ENCODE data around the gene C17orf78.
"Not testable (repeated sequence)": the region's sequence is repeated elsewhere in the genome, so short reads cannot be mapped to it uniquely, and the experiment has no call there.

Gene C17orf78

GRCh38 chr17:37340804-37341203, 35.0 kb upstream of the C17orf78 start:
- no CpG with 5 or more reads among the region's 2 CpGs for WGBS, 2 donors (ENCODE audit: extremely low coverage in 2 of 2, insufficient read length in 2 of 2, insufficient replicate concordance in 1 of 2)
- Histone ChIP-seq H2BK5ac (ENCODE audit: low read length) (no peak overlapping the region), H3K9me3 (replicated peaks in 1 of 2; ENCODE audit: control insufficient read depth in 2 of 2, insufficient read depth in 1 of 2, low read depth in 1 of 2, low read length in 2 of 2) (peaks cover 0 to 3% of the 10 kb centered on the region in 2 donors), H2BK15ac (ENCODE audit: low read length) (no peak overlapping the region), H2AK5ac (ENCODE audit: low read depth, low read length) (no peak overlapping the region), H3K4me2 (ENCODE audit: insufficient read depth, low read length, poor library complexity, severe bottlenecking) (no peak overlapping the region), H2AFZ (ENCODE audit: low read length) (no peak overlapping the region), H4K8ac (ENCODE audit: low read depth, low read length) (no peak overlapping the region), H3K4me3 (ENCODE audit: low read length in 2 of 2) (no peak overlapping the region), H3K14ac (ENCODE audit: low read length) (no peak overlapping the region), H3K18ac (ENCODE audit: low read length) (no peak overlapping the region), H3K9ac (ENCODE audit: low read depth, low read length, poor library complexity) (no peak overlapping the region), H3K23ac (ENCODE audit: low read depth, low read length, poor library complexity) (no peak overlapping the region), H3K4me1 (ENCODE audit: control insufficient read depth in 2 of 2, insufficient read depth in 1 of 2, low read depth in 1 of 2, low read length in 2 of 2) (peaks cover 0 to 6% of the 10 kb centered on the region in 2 donors), H3K27me3 (ENCODE audit: control insufficient read depth in 3 of 3, insufficient read depth in 3 of 3, low read depth in 1 of 3, low read length in 3 of 3) (no peaks in the 10 kb centered on the region), H3K27ac (replicated peaks; ENCODE audit: low read length) (no peak overlapping the region), H2BK120ac (ENCODE audit: low read depth, low read length) (no peak overlapping the region), H3K79me1 (ENCODE audit: low read depth, low read length) (peaks cover 2% of the 10 kb centered on the region), H3K36me3 (replicated peaks in 1 of 2; ENCODE audit: control insufficient read depth in 2 of 2, insufficient read depth in 2 of 2, low read length in 2 of 2) (peaks cover 2 to 74% of the 10 kb centered on the region in 2 donors), H4K91ac (ENCODE audit: low read depth, low read length, poor library complexity) (no peak overlapping the region), H3K4ac (ENCODE audit: low read length) (no peak overlapping the region), H2BK12ac (ENCODE audit: low read length) (no peak overlapping the region)
- DNase-seq (ENCODE audit: low spot score), result no peak

GRCh38 chr17:37342589-37342988, 33.2 kb upstream of the C17orf78 start:
- no CpG with 5 or more reads among the region's 2 CpGs for WGBS, 2 donors (ENCODE audit: extremely low coverage in 2 of 2, insufficient read length in 2 of 2, insufficient replicate concordance in 1 of 2)
- Histone ChIP-seq H3K27ac (replicated peaks; ENCODE audit: low read length) (no peak overlapping the region), H2AFZ (ENCODE audit: low read length) (no peak overlapping the region), H3K9ac (ENCODE audit: low read depth, low read length, poor library complexity) (no peak overlapping the region), H3K36me3 (replicated peaks in 1 of 2; ENCODE audit: control insufficient read depth in 2 of 2, insufficient read depth in 2 of 2, low read length in 2 of 2) (peaks cover 5 to 70% of the 10 kb centered on the region in 2 donors), H3K18ac (ENCODE audit: low read length) (no peak overlapping the region), H4K8ac (ENCODE audit: low read depth, low read length) (no peak overlapping the region), H3K9me3 (replicated peaks in 1 of 2; ENCODE audit: control insufficient read depth in 2 of 2, insufficient read depth in 1 of 2, low read depth in 1 of 2, low read length in 2 of 2) (peaks cover 2 to 9% of the 10 kb centered on the region in 2 donors), H2BK120ac (ENCODE audit: low read depth, low read length) (no peak overlapping the region), H3K4me1 (ENCODE audit: control insufficient read depth in 2 of 2, insufficient read depth in 1 of 2, low read depth in 1 of 2, low read length in 2 of 2) (peaks cover 0 to 6% of the 10 kb centered on the region in 2 donors), H3K14ac (ENCODE audit: low read length) (no peak overlapping the region), H2AK5ac (ENCODE audit: low read depth, low read length) (no peak overlapping the region), H2BK15ac (ENCODE audit: low read length) (no peak overlapping the region), H3K4me3 (ENCODE audit: low read length in 2 of 2) (no peak overlapping the region), H3K27me3 (ENCODE audit: control insufficient read depth in 3 of 3, insufficient read depth in 3 of 3, low read depth in 1 of 3, low read length in 3 of 3) (no peaks in the 10 kb centered on the region), H3K23ac (ENCODE audit: low read depth, low read length, poor library complexity) (no peak overlapping the region), H3K4ac (ENCODE audit: low read length) (no peak overlapping the region), H3K79me1 (ENCODE audit: low read depth, low read length) (peaks cover 2% of the 10 kb centered on the region), H3K4me2 (ENCODE audit: insufficient read depth, low read length, poor library complexity, severe bottlenecking) (no peak overlapping the region), H4K91ac (ENCODE audit: low read depth, low read length, poor library complexity) (no peak overlapping the region), H2BK12ac (ENCODE audit: low read length) (no peak overlapping the region), H2BK5ac (ENCODE audit: low read length) (no peak overlapping the region)
- DNase-seq (ENCODE audit: low spot score), result no peak

GRCh38 chr17:37344519-37344918, 31.3 kb upstream of the C17orf78 start:
- Histone ChIP-seq H3K79me1 (ENCODE audit: low read depth, low read length) (peaks cover 2% of the 10 kb centered on the region), H2BK15ac (ENCODE audit: low read length) (no peak overlapping the region), H3K27me3 (ENCODE audit: control insufficient read depth in 3 of 3, insufficient read depth in 3 of 3, low read depth in 1 of 3, low read length in 3 of 3) (no peaks in the 10 kb centered on the region), H3K4me1 (ENCODE audit: control insufficient read depth in 2 of 2, insufficient read depth in 1 of 2, low read depth in 1 of 2, low read length in 2 of 2) (peaks cover 0 to 3% of the 10 kb centered on the region in 2 donors), H4K91ac (ENCODE audit: low read depth, low read length, poor library complexity) (no peak overlapping the region), H4K8ac (ENCODE audit: low read depth, low read length) (no peak overlapping the region), H3K9ac (ENCODE audit: low read depth, low read length, poor library complexity) (no peak overlapping the region), H3K14ac (ENCODE audit: low read length) (no peak overlapping the region), H3K4ac (ENCODE audit: low read length) (no peak overlapping the region), H3K36me3 (replicated peaks in 1 of 2; ENCODE audit: control insufficient read depth in 2 of 2, insufficient read depth in 2 of 2, low read length in 2 of 2) (peaks cover 5 to 71% of the 10 kb centered on the region in 2 donors), H3K23ac (ENCODE audit: low read depth, low read length, poor library complexity) (no peak overlapping the region), H2BK120ac (ENCODE audit: low read depth, low read length) (no peak overlapping the region), H3K27ac (replicated peaks; ENCODE audit: low read length) (no peak overlapping the region), H2AK5ac (ENCODE audit: low read depth, low read length) (no peak overlapping the region), H3K9me3 (replicated peaks in 1 of 2; ENCODE audit: control insufficient read depth in 2 of 2, insufficient read depth in 1 of 2, low read depth in 1 of 2, low read length in 2 of 2) (peaks cover 2 to 15% of the 10 kb centered on the region in 2 donors), H2BK5ac (ENCODE audit: low read length) (no peak overlapping the region), H3K4me3 (ENCODE audit: low read length in 2 of 2) (no peak overlapping the region), H2BK12ac (ENCODE audit: low read length) (no peak overlapping the region), H3K18ac (ENCODE audit: low read length) (no peak overlapping the region), H2AFZ (ENCODE audit: low read length) (no peak overlapping the region), H3K4me2 (ENCODE audit: insufficient read depth, low read length, poor library complexity, severe bottlenecking) (no peak overlapping the region)
- DNase-seq (ENCODE audit: low spot score), result no peak
- WGBS, 2 donors (ENCODE audit: extremely low coverage in 2 of 2, insufficient read length in 2 of 2, insufficient replicate concordance in 1 of 2), result no CpG with 5 or more reads among the region's 4 CpGs

- not testable (repeated sequence) for H2AFZ ChIP-seq (ENCODE audit: low read length); H3K4ac ChIP-seq (ENCODE audit: low read length); H3K4me1 ChIP-seq (ENCODE audit: control insufficient read depth in 2 of 2, insufficient read depth in 1 of 2, low read depth in 1 of 2, low read length in 2 of 2); H3K4me2 ChIP-seq (ENCODE audit: insufficient read depth, low read length, poor library complexity, severe bottlenecking); H3K23ac ChIP-seq (ENCODE audit: low read depth, low read length, poor library complexity); H3K18ac ChIP-seq (ENCODE audit: low read length); H4K8ac ChIP-seq (ENCODE audit: low read depth, low read length); H3K79me1 ChIP-seq (ENCODE audit: low read depth, low read length); H4K91ac ChIP-seq (ENCODE audit: low read depth, low read length, poor library complexity); H2BK120ac ChIP-seq (ENCODE audit: low read depth, low read length); H3K9ac ChIP-seq (ENCODE audit: low read depth, low read length, poor library complexity); H2BK12ac ChIP-seq (ENCODE audit: low read length); H3K4me3 ChIP-seq (ENCODE audit: low read length in 2 of 2); H2AK5ac ChIP-seq (ENCODE audit: low read depth, low read length); DNase-seq (ENCODE audit: low spot score); H3K27me3 ChIP-seq (ENCODE audit: control insufficient read depth in 3 of 3, insufficient read depth in 3 of 3, low read depth in 1 of 3, low read length in 3 of 3); H3K14ac ChIP-seq (ENCODE audit: low read length); H3K27ac ChIP-seq (replicated peaks; ENCODE audit: low read length); H2BK15ac ChIP-seq (ENCODE audit: low read length); H2BK5ac ChIP-seq (ENCODE audit: low read length)
- Histone ChIP-seq H3K9me3 (replicated peaks in 1 of 2; ENCODE audit: control insufficient read depth in 2 of 2, insufficient read depth in 1 of 2, low read depth in 1 of 2, low read length in 2 of 2) (peaks cover 2 to 15% of the 10 kb centered on the region in 2 donors), H3K36me3 (replicated peaks in 1 of 2; ENCODE audit: control insufficient read depth in 2 of 2, insufficient read depth in 2 of 2, low read length in 2 of 2) (peaks cover 5 to 60% of the 10 kb centered on the region in 2 donors)
- no CpG with 5 or more reads among the region's 8 CpGs for WGBS, 2 donors (ENCODE audit: extremely low coverage in 2 of 2, insufficient read length in 2 of 2, insufficient replicate concordance in 1 of 2)
These were observed 28.9 kb upstream of the C17orf78 start for GRCh38 chr17:37346863-37347402.
